GM12878 (cell line): ENCODE data around the gene STK17A. TPM values are rescaled to one million over a fixed set of nuclear protein-coding genes. Genes with fewer than 3 reads are reported as not detected.

ENCODE experiments used
- ATAC-seq: fragments of 200-7000 bp; cut with Tn5 transposase; 3 replicates; pipeline ENCODE4 v1.9.1; 2020; ENCODE audit warnings: mild to moderate bottlenecking, moderate library complexity
- BruUV-seq: library from RNA; stranded (reverse); fragments of 400-500 nt; replicated peaks from 2 replicates; lab custom pipeline; 2021; lab: Mats Ljungman, UMichigan
- CTCF ChIA-PET: fragments of 300-600 bp; sonication (Branson Sonifier 250); formaldehyde crosslinking; extraction: SDS; loops from one replicate; lab custom pipeline; 2021; ENCODE audit warnings: inconsistent platforms; lab: Yijun Ruan, JAX
- POLR2A ChIA-PET: fragments of 350-600 bp; formaldehyde crosslinking; extraction: SDS; loops from one replicate; lab custom pipeline; 2021; ENCODE audit warnings: inconsistent platforms; lab: Charles Lee
- RAD21 ChIA-PET: fragments of 300-600 bp; sonication (Branson Sonifier 250); formaldehyde crosslinking; loops from one replicate; lab custom pipeline; 2023; ENCODE audit warnings: antibody characterized with exemption; ENCODE audit not compliant: unreplicated experiment; lab: Charles Lee
- SMC1A ChIA-PET: fragments of 300-600 bp; sonication (Branson Sonifier 250); formaldehyde crosslinking; loops from one replicate; lab custom pipeline; 2023; ENCODE audit not compliant: unreplicated experiment, uncharacterized antibody; lab: Charles Lee
- DNase-seq: peaks from one replicate; pipeline ENCODE4 v3.0.0-alpha.2; 2011; ENCODE audit warnings: low read depth, low spot score
- FAIRE-seq: peaks from 3 replicates; lab custom pipeline; 2011; peaks lifted over from hg19 to GRCh38; lab: Jason Lieb, UNC
- H2AFZ ChIP-seq: 2 replicates; pipeline ENCODE4 v1.6.0; 2011; ENCODE audit warnings: low read depth, low read length, control low read depth; ENCODE audit not compliant: control insufficient read depth
- H3K27ac ChIP-seq: 2 replicates; pipeline ENCODE4 v1.5.1; 2011; ENCODE audit warnings: control low read depth; ENCODE audit not compliant: control insufficient read depth, insufficient read depth
- H3K27me3 ChIP-seq, 2 experiments: replicated peaks in 1 of 2; 2 replicates each; pipeline versions ENCODE4 v1.6.0 to v1.6.1; 2011; ENCODE audit warnings: low read length in 1 of 2; ENCODE audit not compliant: control insufficient read depth in 2 of 2, insufficient read depth in 2 of 2
- H3K36me3 ChIP-seq, 2 experiments: 2 replicates each; pipeline ENCODE4 v1.5.1; 2011; ENCODE audit warnings: low read length in 1 of 2; ENCODE audit not compliant: control insufficient read depth in 2 of 2, insufficient read depth in 2 of 2
- H3K4me1 ChIP-seq: 2 replicates; pipeline ENCODE4 v1.6.1; 2011; ENCODE audit warnings: mild to moderate bottlenecking, low read length, moderate library complexity, mixed read lengths; ENCODE audit not compliant: control insufficient read depth, insufficient read depth
- H3K4me2 ChIP-seq: 2 replicates; pipeline ENCODE4 v1.6.0; 2011; ENCODE audit warnings: control low read depth; ENCODE audit not compliant: control insufficient read depth, insufficient read depth
- H3K4me3 ChIP-seq: fragments of 200-600 bp; sonication (generic); 2 replicates; pipeline ENCODE4 v1.5.1; 2016
- H3K79me2 ChIP-seq: 2 replicates; pipeline ENCODE4 v1.6.0; 2011; ENCODE audit warnings: low read length; ENCODE audit not compliant: control insufficient read depth, insufficient read depth
- H3K9ac ChIP-seq: 2 replicates; pipeline ENCODE4 v1.8.0; 2011; ENCODE audit warnings: low read length, control low read depth, mixed read lengths; ENCODE audit not compliant: control insufficient read depth, insufficient read depth
- H3K9me3 ChIP-seq: replicated peaks from 3 replicates; pipeline ENCODE4 v1.5.1; 2011; ENCODE audit warnings: mild to moderate bottlenecking, low read length; ENCODE audit not compliant: control insufficient read depth, insufficient read depth
- H4K20me1 ChIP-seq: 2 replicates; pipeline ENCODE4 v1.6.0; 2011; ENCODE audit not compliant: control insufficient read depth, insufficient read depth
- BHLHE40 ChIP-seq, 2 experiments: fragments of 450-650 bp in 1 of 2; IDR thresholded peaks; 2 replicates each; pipeline ENCODE4 v1.6.1; 2011 to 2017; ENCODE audit warnings: low read depth in 2 of 2, borderline replicate concordance in 1 of 2, improper control_type of control experiment in 1 of 2, low read length in 1 of 2, mild to moderate bottlenecking in 1 of 2
- BRCA1 ChIP-seq: IDR thresholded peaks from 2 replicates; pipeline ENCODE4 v1.6.1; 2011; ENCODE audit warnings: low read depth, low read length, improper control_type of control experiment
- CHD1 ChIP-seq: IDR thresholded peaks from 2 replicates; pipeline ENCODE4 v1.6.1; 2012; ENCODE audit warnings: low read depth, low read length, improper control_type of control experiment
- CHD4 ChIP-seq: fragments of 200-600 bp; sonication (generic); IDR thresholded peaks from 2 replicates; pipeline ENCODE4 v1.6.1; 2016; ENCODE audit warnings: mild to moderate bottlenecking
- FOS ChIP-seq: IDR thresholded peaks from 3 replicates; pipeline ENCODE4 v1.6.1; 2011; ENCODE audit warnings: borderline replicate concordance; ENCODE audit not compliant: insufficient read length; ENCODE audit errors: extremely low read depth
- GABPA ChIP-seq: IDR thresholded peaks from 2 replicates; pipeline ENCODE4 v1.6.1; 2014; ENCODE audit warnings: antibody characterized with exemption, low read depth, mild to moderate bottlenecking, inconsistent platforms
- MYC ChIP-seq: IDR thresholded peaks from 2 replicates; pipeline ENCODE4 v1.6.1; 2011; ENCODE audit warnings: mild to moderate bottlenecking, low read length, moderate library complexity, inconsistent platforms; ENCODE audit not compliant: insufficient read depth, insufficient replicate concordance, insufficient read length, severe bottlenecking
- RAD51 ChIP-seq: fragments of 450-650 bp; IDR thresholded peaks from 2 replicates; pipeline ENCODE4 v1.6.1; 2016; ENCODE audit warnings: moderate library complexity, mild to moderate bottlenecking, inconsistent platforms
- RUNX3 ChIP-seq: IDR thresholded peaks from 2 replicates; pipeline ENCODE4 v1.6.1; 2012; ENCODE audit warnings: low read length, inconsistent platforms
- SMC3 ChIP-seq: IDR thresholded peaks from 2 replicates; pipeline ENCODE4 v1.6.1; 2011; ENCODE audit warnings: low read length, improper control_type of control experiment, borderline replicate concordance
- SP1 ChIP-seq: IDR thresholded peaks from one replicate; pipeline ENCODE4 v1.6.1; 2011; ENCODE audit warnings: low read depth, low read length
- TCF3 ChIP-seq: IDR thresholded peaks from 2 replicates; pipeline ENCODE4 v1.6.1; 2012; ENCODE audit warnings: low read depth, mild to moderate bottlenecking, low read length, borderline replicate concordance; ENCODE audit not compliant: insufficient read depth
- WGBS: methylation state at CpG from one replicate; pipeline ENCODE4 v1.1.6; 2016; ENCODE audit warnings: low lambda C conversion rate; ENCODE audit not compliant: insufficient replicate concordance, insufficient coverage; ENCODE audit errors: missing lambda C conversion rate; 5-methylcytosine and 5-hydroxymethylcytosine counted together
- in situ Hi-C: fragments of 300-500 bp; cut with MboI; formaldehyde crosslinking; loops from 9 replicates; pipeline ENCODE4 v1.14.3; 2018; ENCODE audit warnings: mixed read lengths
- intact Hi-C: fragments of 100-400 bp; cut with micrococcal nuclease; formaldehyde crosslinking; loops from one replicate; pipeline ENCODE4 v1.14.2; 2022; ENCODE audit not compliant: unreplicated experiment
- polyA plus RNA-seq, 11 experiments: library from polyadenylated mRNA; depleted of rRNA in 4 of 11; unstranded in 6 of 11; stranded (reverse) in 5 of 11; fragments of >200 nt; fragmentation: Nextera tagmentation in 4 of 11; fragmentation: Illumina TruSeq in 1 of 11; extraction: Ambion mirVana in 4 of 11; extraction: Trizol in 1 of 11; gene quantifications; 1 replicate in 1 of 11; 2 replicates in 10 of 11; pipeline versions ENCODE4 v1.2.1 to v1.2.3, GENCODE V29; 2011 to 2016; ENCODE audit warnings: inconsistent platforms in 2 of 11, missing spikeins in 2 of 11, low read depth in 1 of 11
- total RNA-seq, 4 experiments: library from RNA; depleted of rRNA in 3 of 4; stranded (reverse); fragments of >200 nt in 3 of 4; fragmentation: Illumina TruSeq in 1 of 4; extraction: Trizol in 1 of 4; gene quantifications; 2 replicates each; pipeline versions ENCODE4 v1.2.1 to v1.2.3, GENCODE V29; 2013 to 2021
- TF ChIP-seq, protein P1 (sequence below): IDR thresholded peaks from 2 replicates; pipeline ENCODE4 v1.6.1; 2011; ENCODE audit warnings: mild to moderate bottlenecking, low read depth, low read length, moderate library complexity; ENCODE audit not compliant: insufficient replicate concordance
- TF ChIP-seq, protein P2 (sequence below): IDR thresholded peaks from 2 replicates; pipeline ENCODE4 v1.6.1; 2011; ENCODE audit warnings: low read depth, mild to moderate bottlenecking, low read length, moderate library complexity, borderline replicate concordance; ENCODE audit errors: extremely low read depth
- TF ChIP-seq, protein P3 (sequence below): IDR thresholded peaks from 2 replicates; pipeline ENCODE4 v1.6.1; 2012; ENCODE audit warnings: mild to moderate bottlenecking, low read depth, low read length
- TF ChIP-seq, protein P4 (sequence below): fragments of 450-650 bp; conservative IDR thresholded peaks from 2 replicates; pipeline ENCODE4 v1.6.1; 2017; ENCODE audit warnings: mild to moderate bottlenecking, moderate library complexity

The STK17A gene
- total and polyA plus RNA-seq, 10 of the 15 experiments (the other 5 are each of a cell fraction or from before 2014, with no cell fraction given): 18.5 to 91.6 (median 70.8) TPM

DNA sequence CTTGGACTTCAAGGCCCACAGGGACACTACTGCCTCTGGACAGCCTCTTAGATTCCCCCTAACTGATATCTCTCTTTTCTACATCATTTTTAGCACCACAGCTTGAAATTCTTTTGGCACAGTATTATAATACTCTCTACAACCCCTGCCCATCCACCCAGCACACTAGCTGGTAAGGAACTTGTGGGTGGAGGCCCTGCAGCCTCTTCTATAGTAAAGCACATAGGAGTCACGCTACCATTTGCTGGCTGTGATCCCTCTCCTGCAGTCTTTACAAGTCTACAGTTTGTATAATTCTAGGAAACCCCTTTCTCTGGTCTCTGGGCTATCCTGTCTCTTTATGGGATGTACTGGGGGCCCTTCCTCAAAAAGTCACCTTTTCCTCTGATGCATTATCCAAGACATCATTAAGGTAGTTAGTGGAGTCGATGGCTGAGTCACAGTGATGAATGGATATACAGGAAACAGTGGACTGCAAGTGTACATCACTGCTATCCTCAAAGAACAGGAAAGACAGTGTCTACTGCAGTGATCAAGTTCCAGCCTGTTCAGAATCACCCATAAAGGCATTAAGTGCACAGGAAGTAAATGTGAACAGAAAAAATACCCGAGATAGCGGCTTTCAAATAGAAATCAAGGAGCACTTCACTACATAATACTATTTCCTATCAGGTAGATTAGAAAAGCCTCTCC is 54.4 kb downstream of the STK17A start:
- H3K4me1 ChIP-seq: peaks cover 1% of the 10 kb centered on the region; the same call in 1 of the 2 replicates
- ChIA-PET SMC1A (interaction anchor here (0.7 to 13.8 kb wide), 5 partner anchors 7 to 62 kb away, joined by 3 to 146 read pairs (median 7); no protein-coding TSS in a partner anchor), RAD21 (interaction anchor here (1.4 kb wide), 1 partner anchor 55 kb away, joined by 7 read pairs; the partner anchor contains the start of gene STK17A), CTCF (interaction anchor here (1.0 to 3.4 kb wide), 3 partner anchors 10 to 63 kb away, joined by 3 to 12 read pairs (median 12); partner anchors contain the start of gene STK17A), POLR2A (interaction anchor here (0.6 to 2.4 kb wide), 4 partner anchors 9 to 23 kb away, joined by 3 to 7 read pairs (median 5); no protein-coding TSS in a partner anchor)
- no peak overlapping the region for H3K4me3 ChIP-seq
- FAIRE-seq (no peak), DNase-seq (no peak), ATAC-seq (no peak)
- BruUV-seq: no TSS peak
- in situ Hi-C loops: no loop called here
- intact Hi-C loops: no loop called here
- H3K9me3 ChIP-seq: no peaks in the 10 kb centered on the region
- H2AFZ ChIP-seq: no peak overlapping the region
- H3K27me3 ChIP-seq: no peaks in the 10 kb centered on the region
- H3K79me2 ChIP-seq: no peaks in the 10 kb centered on the region
- WGBS: 87% methylated on average over 4 of the region's 4 CpGs
- no peak overlapping the region for H3K4me2 ChIP-seq
- peaks cover 15 to 54% of the 10 kb centered on the region in 2 experiments for H3K36me3 ChIP-seq
- H4K20me1 ChIP-seq: peaks cover 3% of the 10 kb centered on the region; the same call in 1 of the 2 replicates
- H3K9ac ChIP-seq: no peak overlapping the region
- no peak overlapping the region for H3K27ac ChIP-seq
- TF ChIP-seq RUNX3 (no peak), SMC3 (no peak), GABPA (no peak), SP1 (no peak), FOS (no peak), TCF3 (no peak), BRCA1 (no peak), RAD51 (no peak), CHD1 (no peak), CHD4 (no peak), MYC (no peak), BHLHE40 (IDR thresholded peaks at IDR 0.05; ENCODE audit: borderline replicate concordance in 1 of 2, low read depth in 2 of 2, low read length in 1 of 2) (no peak)
- TF ChIP-seq, protein P1, sequence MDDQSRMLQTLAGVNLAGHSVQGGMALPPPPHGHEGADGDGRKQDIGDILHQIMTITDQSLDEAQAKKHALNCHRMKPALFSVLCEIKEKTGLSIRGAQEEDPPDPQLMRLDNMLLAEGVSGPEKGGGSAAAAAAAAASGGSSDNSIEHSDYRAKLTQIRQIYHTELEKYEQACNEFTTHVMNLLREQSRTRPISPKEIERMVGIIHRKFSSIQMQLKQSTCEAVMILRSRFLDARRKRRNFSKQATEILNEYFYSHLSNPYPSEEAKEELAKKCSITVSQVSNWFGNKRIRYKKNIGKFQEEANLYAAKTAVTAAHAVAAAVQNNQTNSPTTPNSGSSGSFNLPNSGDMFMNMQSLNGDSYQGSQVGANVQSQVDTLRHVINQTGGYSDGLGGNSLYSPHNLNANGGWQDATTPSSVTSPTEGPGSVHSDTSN: no peak
- TF ChIP-seq, protein P2, sequence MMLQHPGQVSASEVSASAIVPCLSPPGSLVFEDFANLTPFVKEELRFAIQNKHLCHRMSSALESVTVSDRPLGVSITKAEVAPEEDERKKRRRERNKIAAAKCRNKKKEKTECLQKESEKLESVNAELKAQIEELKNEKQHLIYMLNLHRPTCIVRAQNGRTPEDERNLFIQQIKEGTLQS: no peak
- TF ChIP-seq, protein P3, sequence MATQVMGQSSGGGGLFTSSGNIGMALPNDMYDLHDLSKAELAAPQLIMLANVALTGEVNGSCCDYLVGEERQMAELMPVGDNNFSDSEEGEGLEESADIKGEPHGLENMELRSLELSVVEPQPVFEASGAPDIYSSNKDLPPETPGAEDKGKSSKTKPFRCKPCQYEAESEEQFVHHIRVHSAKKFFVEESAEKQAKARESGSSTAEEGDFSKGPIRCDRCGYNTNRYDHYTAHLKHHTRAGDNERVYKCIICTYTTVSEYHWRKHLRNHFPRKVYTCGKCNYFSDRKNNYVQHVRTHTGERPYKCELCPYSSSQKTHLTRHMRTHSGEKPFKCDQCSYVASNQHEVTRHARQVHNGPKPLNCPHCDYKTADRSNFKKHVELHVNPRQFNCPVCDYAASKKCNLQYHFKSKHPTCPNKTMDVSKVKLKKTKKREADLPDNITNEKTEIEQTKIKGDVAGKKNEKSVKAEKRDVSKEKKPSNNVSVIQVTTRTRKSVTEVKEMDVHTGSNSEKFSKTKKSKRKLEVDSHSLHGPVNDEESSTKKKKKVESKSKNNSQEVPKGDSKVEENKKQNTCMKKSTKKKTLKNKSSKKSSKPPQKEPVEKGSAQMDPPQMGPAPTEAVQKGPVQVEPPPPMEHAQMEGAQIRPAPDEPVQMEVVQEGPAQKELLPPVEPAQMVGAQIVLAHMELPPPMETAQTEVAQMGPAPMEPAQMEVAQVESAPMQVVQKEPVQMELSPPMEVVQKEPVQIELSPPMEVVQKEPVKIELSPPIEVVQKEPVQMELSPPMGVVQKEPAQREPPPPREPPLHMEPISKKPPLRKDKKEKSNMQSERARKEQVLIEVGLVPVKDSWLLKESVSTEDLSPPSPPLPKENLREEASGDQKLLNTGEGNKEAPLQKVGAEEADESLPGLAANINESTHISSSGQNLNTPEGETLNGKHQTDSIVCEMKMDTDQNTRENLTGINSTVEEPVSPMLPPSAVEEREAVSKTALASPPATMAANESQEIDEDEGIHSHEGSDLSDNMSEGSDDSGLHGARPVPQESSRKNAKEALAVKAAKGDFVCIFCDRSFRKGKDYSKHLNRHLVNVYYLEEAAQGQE: no peak
- TF ChIP-seq, protein P4, sequence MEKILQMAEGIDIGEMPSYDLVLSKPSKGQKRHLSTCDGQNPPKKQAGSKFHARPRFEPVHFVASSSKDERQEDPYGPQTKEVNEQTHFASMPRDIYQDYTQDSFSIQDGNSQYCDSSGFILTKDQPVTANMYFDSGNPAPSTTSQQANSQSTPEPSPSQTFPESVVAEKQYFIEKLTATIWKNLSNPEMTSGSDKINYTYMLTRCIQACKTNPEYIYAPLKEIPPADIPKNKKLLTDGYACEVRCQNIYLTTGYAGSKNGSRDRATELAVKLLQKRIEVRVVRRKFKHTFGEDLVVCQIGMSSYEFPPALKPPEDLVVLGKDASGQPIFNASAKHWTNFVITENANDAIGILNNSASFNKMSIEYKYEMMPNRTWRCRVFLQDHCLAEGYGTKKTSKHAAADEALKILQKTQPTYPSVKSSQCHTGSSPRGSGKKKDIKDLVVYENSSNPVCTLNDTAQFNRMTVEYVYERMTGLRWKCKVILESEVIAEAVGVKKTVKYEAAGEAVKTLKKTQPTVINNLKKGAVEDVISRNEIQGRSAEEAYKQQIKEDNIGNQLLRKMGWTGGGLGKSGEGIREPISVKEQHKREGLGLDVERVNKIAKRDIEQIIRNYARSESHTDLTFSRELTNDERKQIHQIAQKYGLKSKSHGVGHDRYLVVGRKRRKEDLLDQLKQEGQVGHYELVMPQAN: no peak
